Activated CD4-positive, alpha-beta T cell treated with anti-CD3 and anti-CD28 coated beads for 36 hours (primary cell): ENCODE measurements around the gene TJP3. TPM values are rescaled to one million over a fixed set of nuclear protein-coding genes. Genes with fewer than 3 reads are reported as not detected.

Experiments used
- ATAC-seq: fragments of 200-7000 bp; cut with Tn5 transposase; one replicate; pipeline ENCODE4 v1.10.0; 2021; ENCODE audit warnings: mild to moderate bottlenecking, moderate library complexity
- CTCF ChIA-PET: fragments of 350-600 bp; sonication (Branson Sonifier 250); formaldehyde crosslinking; loops from one replicate; lab custom pipeline; 2021; ENCODE audit warnings: antibody characterized with exemption; lab: Charles Lee
- POLR2A ChIA-PET: fragments of 350-600 bp; sonication (Branson Sonifier 250); formaldehyde crosslinking; loops from one replicate; lab custom pipeline; 2021; ENCODE audit warnings: antibody characterized with exemption, inconsistent platforms; lab: Charles Lee
- DNase-seq: peaks from one replicate; pipeline ENCODE4 v3.0.0-alpha.2; 2020
- H3K27ac Mint-ChIP-seq: one replicate; pipeline ENCODE4 v1.8.0; 2021; ENCODE audit warnings: mixed read lengths
- H3K27me3 Mint-ChIP-seq: one replicate; pipeline ENCODE4 v1.8.0; 2021; ENCODE audit warnings: mixed read lengths
- H3K36me3 Mint-ChIP-seq: one replicate; pipeline ENCODE4 v1.8.0; 2021; ENCODE audit warnings: low read depth, mixed read lengths
- H3K4me1 Mint-ChIP-seq: one replicate; pipeline ENCODE4 v1.8.0; 2021; ENCODE audit warnings: mixed read lengths
- H3K4me3 Mint-ChIP-seq: one replicate; pipeline ENCODE4 v1.8.0; 2021; ENCODE audit warnings: mild to moderate bottlenecking, moderate library complexity, mixed read lengths
- H3K9me3 Mint-ChIP-seq: one replicate; pipeline ENCODE4 v1.8.0; 2021; ENCODE audit warnings: low read depth, mixed read lengths
- intact Hi-C, 2 experiments: fragments of 100-400 bp; cut with DNase I in 1 of 2; cut with micrococcal nuclease in 1 of 2; formaldehyde crosslinking; loops; one replicate each; pipeline versions ENCODE4 v1.14.2 to v1.15.1; 2022 to 2024; cut with DNase I, micrococcal nuclease
- total RNA-seq, 2 experiments: library from RNA; stranded (reverse); gene quantifications; one replicate each; pipeline ENCODE4 v1.2.3, GENCODE V29; 2021

The TJP3 gene
- total RNA-seq, 2 experiments from 2014 or later: 1.0 to 2.7 TPM

DNA sequence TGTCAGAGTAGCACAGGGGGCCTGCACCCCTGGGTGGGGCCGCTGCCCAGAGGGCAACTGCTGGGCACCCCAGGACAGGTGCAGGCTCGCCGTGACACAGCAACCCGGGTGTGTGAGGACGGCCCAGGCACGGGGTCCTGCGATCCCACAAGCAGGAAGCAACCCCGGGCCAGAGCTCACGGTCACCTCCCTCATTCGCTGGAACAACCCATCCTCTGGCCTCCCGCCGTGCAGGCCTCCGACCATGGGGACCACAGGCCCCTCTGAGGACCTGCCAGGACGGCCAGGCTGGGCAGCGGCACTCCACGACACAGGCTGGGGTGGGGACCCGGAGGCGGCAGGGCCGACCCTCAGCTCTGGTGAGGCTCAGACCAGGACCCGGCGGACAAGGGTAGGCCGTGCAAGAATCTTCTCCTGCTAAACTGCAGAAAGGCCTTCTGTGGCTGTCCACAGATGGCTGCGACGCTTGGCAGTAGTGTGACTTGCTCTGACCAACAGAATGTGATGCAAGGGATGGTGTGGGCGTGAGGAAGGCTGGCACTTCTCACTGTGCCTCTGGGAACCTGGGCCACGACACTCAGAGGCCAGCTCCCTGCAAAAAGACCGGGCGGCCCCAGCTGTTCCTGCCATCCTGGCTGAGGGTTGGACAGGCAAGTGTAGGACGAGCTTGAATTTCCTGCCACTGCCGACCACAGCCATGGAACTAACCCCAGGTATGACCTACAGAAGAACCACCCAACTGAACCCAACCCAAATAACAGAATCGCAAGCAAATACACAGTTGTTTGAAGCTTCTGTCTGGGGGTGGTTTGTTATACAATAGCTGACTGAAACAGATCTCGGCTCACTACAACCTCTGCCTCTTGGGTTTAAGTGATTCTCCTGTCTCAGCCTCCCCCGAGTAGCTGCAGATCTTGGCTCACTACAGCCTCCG, 34.4 kb upstream of the TJP3 start:
- DNase-seq (no peak), ATAC-seq (no peak)
- Mint-ChIP-seq H3K27me3 (no peaks in the 10 kb centered on the region), H3K27ac (no peak overlapping the region), H3K36me3 (no peaks in the 10 kb centered on the region), H3K4me1 (peaks cover 27% of the 10 kb centered on the region), H3K4me3 (no peak overlapping the region), H3K9me3 (no peaks in the 10 kb centered on the region)
- POLR2A ChIA-PET: no interaction called here
- CTCF ChIA-PET: interaction anchor here (0.6 to 1.2 kb wide), 5 partner anchors 12 to 147 kb away, joined by 3 read pairs; no protein-coding TSS in a partner anchor
- intact Hi-C loops: no loop called here

- ChIA-PET CTCF (interaction anchor here (0.6 to 1.2 kb wide), 3 partner anchors 16 to 130 kb away, joined by 3 read pairs; no protein-coding TSS in a partner anchor), POLR2A (no interaction called here)
- H3K9me3 Mint-ChIP-seq: no peaks in the 10 kb centered on the region
- DNase-seq (no peak), ATAC-seq (no peak)
- peaks cover 24% of the 10 kb centered on the region for H3K4me1 Mint-ChIP-seq
- H3K4me3 Mint-ChIP-seq: no peak overlapping the region
- no peaks in the 10 kb centered on the region for H3K27me3 Mint-ChIP-seq
- H3K27ac Mint-ChIP-seq: no peak overlapping the region
- intact Hi-C loops: no loop called here
- no peaks in the 10 kb centered on the region for H3K36me3 Mint-ChIP-seq
Observed at GRCh38 chr19:3674784-3675543, 33.2 kb upstream of the TJP3 start.

DNA sequence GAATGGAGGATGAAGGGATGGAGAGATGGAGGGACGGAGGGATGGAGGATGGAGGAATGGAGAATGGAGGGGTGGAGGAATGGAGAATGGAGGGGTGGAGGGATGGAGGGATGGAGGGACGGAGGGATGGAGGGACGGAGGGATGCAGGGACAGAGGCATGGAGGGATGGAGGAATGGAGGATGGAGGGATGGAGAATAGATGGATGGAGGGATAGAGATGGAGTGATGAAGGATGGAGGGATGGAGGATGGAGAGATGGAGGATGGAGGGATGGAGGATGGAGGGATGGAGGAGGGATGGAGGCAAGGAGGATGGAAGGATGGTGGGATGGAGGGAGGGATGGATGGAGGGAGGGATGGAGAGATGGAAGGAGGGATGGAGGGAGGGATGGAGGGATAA, 30.0 kb upstream of the TJP3 start:
- no peaks in the 10 kb centered on the region for H3K36me3 Mint-ChIP-seq
- H3K4me1 Mint-ChIP-seq: peaks cover 5% of the 10 kb centered on the region
- ATAC-seq (no peak), DNase-seq (no peak)
- no peaks in the 10 kb centered on the region for H3K27me3 Mint-ChIP-seq
- no peak overlapping the region for H3K4me3 Mint-ChIP-seq
- intact Hi-C loops: no loop called here
- ChIA-PET CTCF (no interaction called here), POLR2A (no interaction called here)
- no peak overlapping the region for H3K27ac Mint-ChIP-seq
- no peaks in the 10 kb centered on the region for H3K9me3 Mint-ChIP-seq

GRCh38 chr19:3679138-3679537, 29.0 kb upstream of the TJP3 start:
- ChIA-PET POLR2A (no interaction called here), CTCF (no interaction called here)
- DNase-seq (no peak), ATAC-seq (no peak)
- Mint-ChIP-seq H3K27me3 (no peaks in the 10 kb centered on the region), H3K4me3 (no peak overlapping the region), H3K9me3 (no peaks in the 10 kb centered on the region), H3K36me3 (peaks cover 6% of the 10 kb centered on the region), H3K27ac (no peak overlapping the region), H3K4me1 (peaks cover 11% of the 10 kb centered on the region)
- intact Hi-C loops: no loop called here

GRCh38 chr19:3679581-3679980, 28.6 kb upstream of the TJP3 start:
- DNase-seq: no peak
- no peak overlapping the region for H3K4me3 Mint-ChIP-seq
- peaks cover 10% of the 10 kb centered on the region for H3K36me3 Mint-ChIP-seq
- peaks cover 13% of the 10 kb centered on the region for H3K4me1 Mint-ChIP-seq
- ATAC-seq: no peak
- intact Hi-C loops: no loop called here
- H3K27ac Mint-ChIP-seq: no peak overlapping the region
- POLR2A ChIA-PET: no interaction called here
- CTCF ChIA-PET: no interaction called here
- peaks cover under 1% of the 10 kb centered on the region for H3K9me3 Mint-ChIP-seq
- no peaks in the 10 kb centered on the region for H3K27me3 Mint-ChIP-seq

- Mint-ChIP-seq H3K9me3 (peaks cover 3% of the 10 kb centered on the region), H3K36me3 (peaks cover 13% of the 10 kb centered on the region), H3K27me3 (no peaks in the 10 kb centered on the region), H3K4me1 (peaks cover 13% of the 10 kb centered on the region), H3K27ac (no peak overlapping the region), H3K4me3 (no peak overlapping the region)
- intact Hi-C loops: no loop called here
- no peak for DNase-seq
- CTCF ChIA-PET: no interaction called here
- no peak for ATAC-seq
- POLR2A ChIA-PET: no interaction called here
Observed at GRCh38 chr19:3680939-3681338, 27.2 kb upstream of the TJP3 start.

DNA sequence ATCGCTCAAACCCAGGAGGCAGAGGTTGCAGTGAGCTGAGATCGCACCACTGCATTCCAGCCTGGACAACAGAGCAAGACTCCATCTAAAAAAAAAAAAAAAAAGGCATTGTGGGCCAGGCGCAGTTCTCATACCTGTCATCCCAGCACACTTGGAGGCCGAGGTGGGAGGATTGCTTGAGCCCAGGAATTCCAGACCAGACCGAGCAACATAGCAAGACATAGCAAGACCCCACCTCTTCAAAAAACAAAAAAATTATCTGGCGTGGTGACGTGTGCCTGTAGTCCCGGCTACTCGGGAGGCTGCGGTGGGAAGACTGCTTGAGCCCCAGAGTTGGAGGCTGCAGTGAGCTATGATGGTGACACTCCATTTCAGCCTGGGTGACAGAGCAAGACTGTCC, 25.9 kb upstream of the TJP3 start:
- intact Hi-C loops: no loop called here
- ChIA-PET CTCF (no interaction called here), POLR2A (no interaction called here)
- DNase-seq (no peak), ATAC-seq (no peak)
- Mint-ChIP-seq H3K4me3 (no peak overlapping the region), H3K27ac (no peak overlapping the region), H3K4me1 (peaks cover 16% of the 10 kb centered on the region), H3K9me3 (peaks cover 3% of the 10 kb centered on the region), H3K36me3 (peaks cover 13% of the 10 kb centered on the region), H3K27me3 (no peaks in the 10 kb centered on the region)

DNA sequence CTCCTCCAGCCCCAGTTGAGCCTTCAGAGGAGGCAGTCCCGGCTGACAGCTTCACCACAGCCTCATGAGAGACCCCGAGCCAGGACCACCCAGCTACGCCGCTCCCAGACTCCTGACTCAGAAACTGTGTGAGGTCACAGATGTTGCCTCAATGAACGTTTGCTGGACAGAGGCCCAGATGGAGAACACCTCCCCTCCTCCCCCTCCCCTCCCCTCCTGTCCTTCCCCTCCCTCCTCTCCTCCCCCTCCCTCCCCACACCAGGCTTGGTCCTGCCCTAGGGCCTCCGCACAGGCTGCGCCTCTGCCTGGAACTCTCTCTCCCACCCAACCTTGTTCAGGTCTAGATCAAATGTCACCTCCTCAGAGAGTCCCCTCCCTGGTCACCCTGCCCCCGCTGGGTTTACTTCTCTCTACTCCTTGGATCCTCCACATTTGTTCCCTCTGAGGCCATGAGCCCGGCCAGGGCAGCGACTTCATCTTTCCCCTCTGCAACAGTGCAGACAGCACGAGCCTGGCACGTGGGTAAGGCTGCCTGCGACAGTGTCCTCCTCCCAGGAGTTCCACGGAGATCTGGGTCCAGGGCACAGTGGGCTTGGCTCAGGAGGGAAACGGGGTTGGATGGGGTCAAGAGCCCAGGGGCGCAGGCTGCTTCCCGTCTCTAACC, 25.3 kb upstream of the TJP3 start:
- intact Hi-C loops: no loop called here
- peaks cover 3% of the 10 kb centered on the region for H3K9me3 Mint-ChIP-seq
- H3K27ac Mint-ChIP-seq: no peak overlapping the region
- H3K36me3 Mint-ChIP-seq: peaks cover 13% of the 10 kb centered on the region
- ATAC-seq (no peak), DNase-seq (no peak)
- CTCF ChIA-PET: no interaction called here
- H3K4me3 Mint-ChIP-seq: no peak overlapping the region
- no peaks in the 10 kb centered on the region for H3K27me3 Mint-ChIP-seq
- POLR2A ChIA-PET: no interaction called here
- peaks cover 18% of the 10 kb centered on the region for H3K4me1 Mint-ChIP-seq

DNA sequence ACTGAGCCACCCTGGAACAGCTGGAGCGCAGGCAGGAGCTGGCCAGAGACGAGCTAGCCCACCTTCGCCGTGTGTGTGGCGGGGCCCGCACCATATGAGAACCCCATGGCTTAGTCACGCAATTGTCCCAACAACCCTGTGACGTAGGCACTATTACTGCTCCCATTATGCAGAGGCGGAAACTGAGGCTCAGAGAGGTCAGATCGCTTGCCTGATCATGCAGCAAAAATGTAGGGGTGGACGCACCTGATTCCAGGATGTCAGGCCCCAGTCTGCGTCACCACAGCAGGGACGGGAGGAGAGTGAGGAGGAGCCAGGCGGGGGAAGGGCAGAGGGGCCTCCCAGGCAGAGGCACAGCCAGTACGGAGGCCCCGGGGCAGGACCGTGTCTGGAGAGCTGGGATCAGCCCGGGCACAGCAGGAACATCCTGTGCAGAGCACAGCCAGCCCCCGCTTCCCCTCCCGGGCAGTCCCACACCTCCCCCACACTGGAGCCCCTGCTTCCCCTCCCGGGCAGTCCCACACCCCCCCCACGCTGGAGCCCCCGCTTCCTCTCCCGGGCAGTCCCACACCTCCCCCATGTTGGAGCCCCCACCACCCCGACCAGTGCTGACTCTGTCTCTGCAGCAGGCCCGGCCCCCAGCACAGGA, 24.7 kb upstream of the TJP3 start:
- peaks cover 13% of the 10 kb centered on the region for H3K36me3 Mint-ChIP-seq
- ATAC-seq (no peak), DNase-seq (no peak)
- intact Hi-C loops: no loop called here
- H3K9me3 Mint-ChIP-seq: peaks cover 3% of the 10 kb centered on the region
- peaks cover 21% of the 10 kb centered on the region for H3K4me1 Mint-ChIP-seq
- no peak overlapping the region for H3K27ac Mint-ChIP-seq
- H3K4me3 Mint-ChIP-seq: no peak overlapping the region
- ChIA-PET POLR2A (no interaction called here), CTCF (no interaction called here)
- no peaks in the 10 kb centered on the region for H3K27me3 Mint-ChIP-seq

GRCh38 chr19:3684054-3684816, 23.9 kb upstream of the TJP3 start:
- Mint-ChIP-seq H3K27ac (no peak overlapping the region), H3K27me3 (no peaks in the 10 kb centered on the region), H3K9me3 (peaks cover 3% of the 10 kb centered on the region), H3K4me1 (peaks cover 25% of the 10 kb centered on the region), H3K36me3 (peaks cover 13% of the 10 kb centered on the region), H3K4me3 (no peak overlapping the region)
- peak; percentile 54 for DNase-seq
- intact Hi-C loops: no loop called here
- ChIA-PET CTCF (interaction anchor here (0.6 kb wide), 1 partner anchor 16 kb away, joined by 3 read pairs; the partner anchor contains the start of gene PIP5K1C), POLR2A (no interaction called here)
- peak; percentile 40 for ATAC-seq
